ENCODE results near the gene STARD9.
"Not testable (repeated sequence)": the region's sequence is repeated elsewhere in the genome, so short reads cannot be mapped to it uniquely, and the experiment has no call there.

Gene STARD9

DNA sequence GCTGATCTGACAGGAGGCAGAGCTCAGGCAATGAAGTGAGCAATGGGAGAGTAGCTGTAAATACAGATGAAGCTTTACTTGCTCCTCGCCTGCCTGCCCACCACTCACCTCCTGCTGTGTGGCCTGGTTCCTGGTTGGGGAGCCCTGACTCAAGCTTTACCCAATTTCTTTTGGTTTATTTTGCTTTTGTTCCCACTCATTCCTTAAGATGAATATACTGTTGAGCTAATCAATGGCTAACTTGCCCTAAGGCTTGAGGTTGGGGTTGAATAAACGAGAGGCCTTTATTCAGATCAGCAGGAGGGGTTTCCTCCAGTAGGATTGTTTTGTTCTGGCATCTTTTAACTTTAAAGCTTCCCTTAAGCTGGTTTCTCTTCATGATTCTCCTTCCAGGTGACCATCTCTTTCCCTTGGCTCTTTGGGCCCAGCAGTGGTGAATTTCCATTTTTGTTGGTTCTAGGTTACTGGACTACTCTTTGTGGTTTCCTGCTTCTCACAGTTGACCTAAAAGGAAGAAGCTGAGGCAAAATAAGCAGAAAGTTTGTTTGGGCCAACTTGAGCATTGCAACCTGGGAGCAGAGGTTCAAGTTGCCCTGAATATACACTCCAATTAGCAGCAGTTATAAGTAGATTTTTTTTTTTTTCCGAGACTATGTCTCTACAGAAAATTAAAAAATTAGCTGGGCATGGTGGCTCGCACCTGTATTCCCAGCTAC, 44.4 kb downstream of the STARD9 start:
- DNase-seq = no peak
- intact Hi-C loops (cut with DNase I) = no loop called here

DNA sequence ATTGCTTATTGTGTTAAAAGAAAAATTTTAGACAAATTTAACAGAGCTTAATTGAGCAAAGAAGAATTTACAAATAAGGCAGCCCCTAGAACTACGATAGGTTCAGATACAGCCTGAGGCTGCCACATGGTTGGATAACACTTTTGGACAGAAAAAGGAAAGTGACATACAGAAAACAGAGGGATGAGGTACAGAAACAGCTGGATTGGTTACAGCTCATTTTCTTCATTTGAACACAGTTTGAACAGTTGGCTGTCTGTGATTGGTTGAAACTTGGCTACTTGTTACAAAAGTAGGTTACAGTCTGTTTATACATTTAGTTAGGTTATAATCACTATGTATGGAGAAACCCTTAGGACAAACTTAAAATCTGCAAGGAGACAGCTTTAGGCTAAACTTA, 46.0 kb downstream of the STARD9 start:
- DNase-seq = no peak
- intact Hi-C loops (cut with DNase I) = no loop called here

DNA sequence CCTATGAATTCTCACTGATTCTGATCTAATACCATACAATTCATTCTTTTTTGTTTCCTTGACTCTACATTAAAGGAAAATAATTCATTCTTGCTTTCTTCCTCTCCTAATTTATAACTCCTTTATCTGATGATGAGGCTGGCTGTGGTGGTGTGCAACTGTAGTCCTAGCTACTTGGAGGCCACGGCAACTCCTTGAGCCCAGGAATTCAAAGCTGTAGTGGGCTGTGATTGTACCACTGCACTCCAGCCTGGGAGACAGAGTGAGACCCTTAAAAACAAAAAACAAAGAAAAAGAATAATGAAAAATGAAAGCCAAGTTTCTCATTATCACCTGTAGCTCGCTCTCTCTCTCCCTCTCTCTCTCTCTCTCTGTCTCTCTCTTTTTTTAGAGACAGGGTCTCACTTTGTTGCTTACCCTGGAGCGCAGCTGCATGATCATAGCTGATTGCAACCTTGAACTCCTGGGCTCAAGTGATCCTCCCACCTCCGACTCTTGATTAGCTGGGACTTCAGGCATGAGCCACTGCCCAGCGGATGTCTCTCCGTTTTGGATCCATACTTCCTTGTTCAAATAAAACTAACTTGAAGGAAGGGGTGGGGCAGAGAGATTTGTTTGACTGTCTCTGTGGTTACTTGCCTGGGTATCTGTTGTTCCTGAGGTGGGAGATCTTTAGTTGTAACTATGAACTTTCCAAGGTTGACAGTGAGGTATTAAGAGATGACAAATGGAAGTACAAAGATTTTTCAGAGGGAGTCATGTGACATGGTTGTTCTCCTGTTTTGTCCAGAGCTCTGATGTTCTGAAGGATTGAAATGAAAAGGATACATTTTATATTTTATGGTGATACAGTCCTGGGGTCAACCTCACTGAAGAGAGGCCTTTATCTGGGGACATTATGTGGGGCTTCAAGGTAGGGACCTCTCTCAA, 46.9 kb downstream of the STARD9 start:
- intact Hi-C loops (cut with DNase I) = no loop called here
- DNase-seq = no peak

DNA sequence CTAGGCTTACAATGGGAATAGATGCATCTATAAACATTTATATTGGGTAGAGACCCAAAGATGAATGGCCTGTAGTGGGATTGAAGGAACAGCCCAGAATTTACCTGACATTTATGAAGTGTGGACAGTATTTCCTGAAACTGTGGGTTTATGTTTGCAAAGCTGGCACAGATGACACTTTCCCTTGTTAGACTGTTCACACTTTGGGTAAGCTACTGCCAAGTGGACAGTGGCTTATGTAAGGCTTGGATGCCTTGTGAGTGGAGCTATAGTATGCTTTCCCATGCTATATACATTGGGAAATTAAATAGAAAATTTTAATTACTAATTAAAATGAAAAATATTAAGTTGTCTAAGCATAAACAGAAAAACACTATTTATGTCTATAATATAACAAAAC, 48.5 kb downstream of the STARD9 start:
- intact Hi-C loops (cut with DNase I) = no loop called here
- peak in 1 of 10 donors; percentile 11 for DNase-seq

DNA sequence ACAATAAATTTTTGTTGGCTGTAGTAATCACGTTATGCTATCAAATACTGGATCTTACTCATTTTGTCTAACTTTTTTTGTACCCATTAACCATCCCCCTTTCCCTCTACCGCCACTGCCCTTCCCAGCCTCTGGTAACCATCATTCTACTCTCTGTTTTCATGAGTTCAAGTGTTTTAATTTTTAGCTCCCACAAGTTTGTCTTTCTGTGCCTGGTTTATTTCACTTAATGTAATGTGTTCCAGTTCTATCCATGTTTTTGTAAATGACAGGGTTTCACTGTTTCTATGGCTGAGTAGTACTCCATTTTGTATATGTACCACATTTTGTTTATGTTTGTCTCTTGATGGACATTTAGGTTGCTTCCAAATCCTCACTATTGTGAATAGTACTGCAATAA, 52.1 kb downstream of the STARD9 start:
- intact Hi-C loops (cut with DNase I) = no loop called here
- DNase-seq = no peak

DNA sequence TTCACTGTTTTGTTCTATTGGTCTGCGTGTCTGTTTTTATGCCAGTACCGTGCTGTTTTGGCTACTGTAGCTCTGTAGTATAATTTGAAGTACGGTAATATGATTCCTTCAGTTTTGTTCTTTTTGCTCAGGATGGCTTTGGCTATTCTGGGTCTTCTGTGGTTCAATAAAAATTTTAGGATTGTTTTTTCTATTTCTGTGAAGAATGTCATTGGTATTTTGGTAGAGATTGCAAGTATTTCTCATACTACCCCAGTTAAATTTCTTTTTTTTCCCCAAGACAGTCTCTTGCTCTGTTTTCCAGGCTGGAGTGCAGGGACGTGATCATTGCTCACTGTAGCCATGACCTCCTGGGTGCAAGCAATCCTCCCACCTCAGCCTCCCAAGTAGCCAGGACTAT, 53.4 kb downstream of the STARD9 start:
- intact Hi-C loops (cut with DNase I) = no loop called here
- no peak for DNase-seq

DNA sequence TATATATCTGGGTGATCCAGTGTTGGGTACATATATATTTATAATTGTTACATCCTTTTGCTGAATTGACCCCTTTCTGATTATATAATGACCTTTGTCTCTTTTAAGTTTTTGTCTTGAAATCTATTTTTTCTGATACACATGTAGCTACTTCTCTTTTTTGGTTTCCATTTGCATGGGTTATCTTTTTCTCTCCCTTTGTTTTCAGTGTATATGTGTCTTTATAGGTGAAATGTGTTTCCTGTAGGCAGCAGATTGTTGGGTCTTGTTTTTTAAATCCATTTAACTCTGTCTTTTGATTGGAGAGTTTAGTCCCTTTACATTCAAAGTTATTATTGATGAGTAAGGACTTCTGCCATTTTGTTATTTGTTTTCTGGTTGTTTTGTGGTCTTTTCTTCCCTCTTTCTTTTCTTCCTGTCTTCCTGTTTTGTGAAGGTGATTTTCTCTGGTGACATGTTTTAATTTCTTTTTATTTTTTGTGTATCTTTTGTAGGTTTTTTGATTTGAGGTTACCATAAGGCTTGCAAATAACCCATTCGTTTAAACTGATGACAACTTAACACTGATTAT, 56.8 kb downstream of the STARD9 start:
- no peak for DNase-seq
- intact Hi-C loops (cut with DNase I) = no loop called here

DNA sequence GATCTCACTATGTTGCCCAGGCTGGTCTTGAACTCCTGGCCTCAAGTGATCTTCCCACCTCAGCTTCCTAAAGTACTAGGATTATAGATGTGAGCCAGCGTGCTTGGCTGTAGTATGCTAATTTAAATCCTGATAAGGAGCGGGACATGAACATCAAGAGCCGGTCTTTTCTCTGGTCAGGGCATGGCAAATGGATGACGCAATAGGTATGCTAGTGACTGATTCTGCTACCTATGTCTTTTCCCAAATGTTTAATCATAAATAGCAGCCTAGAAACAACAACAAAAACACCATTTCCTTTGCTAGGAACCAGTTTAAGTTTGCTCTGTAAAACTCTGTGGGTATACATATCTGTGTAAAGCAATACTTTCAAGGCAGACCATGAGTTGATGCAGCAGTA, 64.7 kb downstream of the STARD9 start:
- no peak for DNase-seq
- intact Hi-C loops (cut with DNase I) = no loop called here

DNA sequence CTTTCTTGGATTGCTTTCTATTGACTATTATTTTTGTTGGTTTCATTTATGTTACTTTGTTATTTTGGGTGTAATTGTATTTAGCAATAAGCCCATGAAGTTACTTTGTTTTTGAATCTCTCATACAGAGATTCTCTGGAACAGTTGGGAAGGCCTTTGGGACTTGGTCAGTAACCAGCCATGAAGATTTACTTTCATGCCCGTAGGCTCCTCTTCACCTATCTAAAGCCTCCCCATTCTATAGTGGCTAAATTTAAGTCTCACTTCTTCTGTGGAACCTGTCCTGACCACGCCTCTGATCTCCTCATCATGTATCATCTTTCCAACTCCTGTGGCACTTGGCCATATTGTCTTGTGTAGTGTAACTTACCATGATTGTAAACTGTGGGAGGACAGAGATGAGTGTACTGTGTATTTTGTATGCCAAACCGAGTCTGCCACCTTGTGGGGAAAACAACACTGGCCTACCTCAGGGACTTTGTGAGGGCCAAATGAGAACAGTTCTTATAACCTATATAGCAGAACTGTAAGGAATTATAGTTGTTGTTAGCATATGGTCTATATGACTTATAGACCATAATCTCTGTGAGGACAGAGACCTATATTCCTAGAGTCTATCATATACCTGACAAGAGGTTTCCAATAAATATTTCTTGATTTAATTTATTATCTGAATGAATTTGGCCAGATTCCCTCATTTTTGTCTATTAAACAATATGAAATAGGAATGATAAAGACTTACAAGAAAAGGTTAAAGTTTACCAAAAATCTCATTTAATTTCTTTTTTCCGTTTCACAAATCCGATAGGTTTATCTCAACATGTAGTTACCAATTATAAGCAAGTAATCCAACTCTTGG, 75.0 kb downstream of the STARD9 start:
- intact Hi-C loops (cut with DNase I) = loop anchor here (1.0 to 5.0 kb wide), 3 partner anchors 70 to 158 kb away; partner anchors contain the start of genes HAUS2, LRRC57 and ZNF106
- peak in 7 of 10 donors; percentile 22 to 87 (median 65) for DNase-seq

DNA sequence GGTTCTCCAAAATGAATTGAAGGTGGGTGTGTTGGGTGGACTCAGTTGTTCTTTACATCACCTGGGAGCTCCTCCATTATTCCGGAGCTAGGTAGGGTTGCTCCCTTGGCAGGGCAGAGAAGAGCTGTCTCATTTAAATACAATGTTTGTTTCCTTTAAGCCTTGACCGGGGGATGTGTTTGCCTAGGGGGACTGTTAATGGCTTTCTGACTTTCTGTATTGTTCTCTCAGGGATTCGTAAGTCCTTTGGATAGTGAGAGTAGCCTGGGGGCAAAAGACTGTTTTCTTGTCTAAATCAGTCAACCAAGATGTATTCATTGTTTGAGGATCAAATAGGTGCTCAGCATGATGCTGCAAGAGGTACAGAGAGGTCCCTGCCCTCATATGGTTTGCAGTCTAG, 90.4 kb downstream of the STARD9 start:
- no peak for DNase-seq
- intact Hi-C loops (cut with DNase I) = no loop called here

DNA sequence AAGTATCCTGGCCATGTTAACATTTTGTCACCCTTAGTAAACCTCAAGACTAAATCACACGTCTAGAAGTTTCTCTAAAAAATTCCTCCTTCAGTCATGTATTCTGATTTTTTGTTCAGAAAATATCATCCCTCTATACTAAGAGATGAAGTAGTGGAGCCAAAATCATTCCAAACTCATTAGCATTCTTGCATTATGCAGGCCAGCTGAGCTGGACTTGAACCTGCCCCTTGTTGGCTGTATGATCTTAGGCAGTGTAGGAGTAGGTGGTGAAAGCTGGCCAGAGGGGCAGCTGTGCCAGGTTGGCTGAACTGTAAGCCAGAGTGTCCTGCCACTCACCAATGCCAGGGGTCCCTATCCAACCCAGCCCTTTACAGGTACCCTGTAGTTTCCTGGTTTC, 92.4 kb downstream of the STARD9 start:
- intact Hi-C loops (cut with DNase I) = no loop called here
- DNase-seq = no peak

DNA sequence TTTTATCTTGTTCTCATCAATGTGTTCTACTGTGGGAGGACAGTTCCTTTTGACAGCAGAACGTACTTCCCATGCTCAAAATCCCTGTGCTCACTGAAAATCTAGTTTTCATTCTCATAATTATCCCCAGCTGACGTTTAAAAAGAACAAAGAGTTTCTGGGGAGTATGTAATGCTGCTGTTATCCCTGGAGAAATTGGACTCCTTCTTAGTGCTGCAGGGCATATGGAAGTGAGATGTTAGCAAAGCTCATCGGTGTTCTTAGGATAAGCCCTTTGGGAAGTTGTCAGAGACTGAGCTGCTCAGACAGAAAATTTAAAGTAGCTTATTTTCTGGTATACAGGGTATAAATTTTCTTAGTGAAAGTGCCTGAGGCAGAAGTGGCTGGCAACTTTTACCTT, 95.0 kb downstream of the STARD9 start:
- no peak for DNase-seq
- intact Hi-C loops (cut with DNase I) = no loop called here

DNA sequence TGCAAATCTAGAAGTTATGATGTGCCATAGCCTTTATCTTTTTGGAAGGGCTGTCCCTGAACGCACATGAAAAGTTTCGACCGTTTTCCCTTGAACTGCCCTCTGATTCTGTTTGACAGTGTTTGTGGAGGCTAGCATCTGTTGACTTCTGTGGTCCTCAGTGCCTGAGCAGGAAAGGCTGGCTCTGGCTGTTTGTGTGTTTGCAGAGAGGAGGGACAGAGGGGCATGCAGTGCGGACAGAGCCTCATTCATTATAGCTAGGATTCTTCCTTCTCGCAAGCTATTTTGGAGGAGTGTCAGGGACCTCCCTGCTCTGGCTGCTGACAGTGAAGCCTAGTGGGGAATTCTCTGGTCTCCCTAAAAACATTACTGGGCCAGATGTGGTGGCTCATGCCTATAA, 97.0 kb downstream of the STARD9 start:
- intact Hi-C loops (cut with DNase I) = no loop called here
- peak in 2 of 10 donors; percentile 24 to 25 for DNase-seq

DNA sequence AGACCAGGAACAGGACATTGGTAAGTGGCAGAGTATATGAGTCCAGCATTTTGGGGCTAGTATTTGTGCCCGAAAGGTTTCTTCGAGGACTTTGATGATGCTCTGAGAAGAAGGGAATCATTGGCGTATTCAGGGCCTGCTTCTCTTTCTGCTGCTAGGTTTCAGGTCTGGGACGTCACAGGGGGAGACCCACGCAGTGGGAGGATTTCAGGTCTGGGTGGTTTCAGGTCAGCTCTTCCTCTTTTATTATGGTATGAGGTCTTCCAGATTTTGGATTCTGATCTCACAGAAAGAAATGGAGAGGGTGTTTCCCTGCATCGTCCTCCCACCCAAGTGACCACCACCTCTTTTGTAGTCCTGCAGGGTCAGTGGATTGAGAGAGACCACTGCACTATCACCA, 99.1 kb downstream of the STARD9 start:
- intact Hi-C loops (cut with DNase I) = no loop called here
- no peak for DNase-seq

DNA sequence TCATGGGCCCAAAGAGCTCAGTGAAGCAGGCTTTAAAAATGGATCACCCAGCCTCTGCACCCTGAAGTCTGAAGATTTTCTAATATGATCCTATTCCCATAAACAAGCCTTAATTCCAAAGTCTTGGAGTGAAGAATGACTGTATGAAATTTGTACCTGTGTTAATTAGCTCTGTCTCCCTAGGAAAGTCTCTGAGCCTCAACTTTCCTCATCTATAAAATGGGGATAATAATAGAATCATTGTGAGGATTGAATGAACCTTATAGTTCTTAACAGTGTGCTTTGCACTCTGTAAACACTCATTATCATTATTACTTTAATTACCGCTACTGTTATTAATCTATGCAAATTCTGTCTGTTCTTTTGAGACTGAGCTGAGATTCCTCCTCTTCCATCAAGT, 99.6 kb downstream of the STARD9 start:
- intact Hi-C loops (cut with DNase I) = no loop called here
- no peak for DNase-seq

DNA sequence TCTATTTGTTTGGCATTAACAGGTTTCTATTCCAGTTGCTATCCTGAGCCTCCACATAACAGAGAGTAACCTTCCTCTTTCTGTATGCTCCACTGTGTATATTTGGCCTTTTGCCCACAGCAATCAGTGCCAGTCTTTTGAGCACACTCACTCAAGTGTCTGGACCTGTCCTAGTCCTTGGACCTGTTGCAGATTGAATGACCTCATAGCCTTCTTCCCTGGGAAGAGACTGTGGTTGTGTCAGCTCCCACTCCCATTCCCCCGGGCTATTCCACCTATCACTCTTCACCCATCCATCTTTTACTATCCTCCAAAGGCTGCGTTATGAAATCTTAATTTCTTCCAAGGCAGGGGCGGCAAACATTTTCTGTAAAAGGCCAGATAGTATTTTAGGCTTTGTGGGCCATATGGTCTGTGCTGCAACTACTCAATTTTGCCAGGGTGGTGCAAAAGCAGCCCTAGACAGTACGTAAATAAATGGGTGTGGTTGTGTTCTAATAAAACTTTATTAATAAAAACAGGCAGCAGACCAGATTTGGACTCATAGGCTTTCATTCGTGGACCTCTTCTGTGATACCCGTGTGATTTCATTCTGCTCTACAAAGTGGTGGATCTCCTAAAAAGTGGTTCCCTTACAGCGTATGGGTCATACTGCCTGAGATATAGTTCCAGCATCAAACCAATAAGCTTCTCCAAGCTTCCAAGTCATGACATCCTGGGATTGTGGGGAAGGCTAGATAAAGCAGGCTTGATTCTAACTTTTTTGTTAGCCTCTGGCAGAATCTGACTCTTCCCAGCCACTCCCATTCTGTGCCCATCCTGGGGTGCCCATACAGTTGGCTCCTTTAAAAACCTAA, 104.1 kb downstream of the STARD9 start:
- no peak for DNase-seq
- intact Hi-C loops (cut with DNase I) = no loop called here

DNA sequence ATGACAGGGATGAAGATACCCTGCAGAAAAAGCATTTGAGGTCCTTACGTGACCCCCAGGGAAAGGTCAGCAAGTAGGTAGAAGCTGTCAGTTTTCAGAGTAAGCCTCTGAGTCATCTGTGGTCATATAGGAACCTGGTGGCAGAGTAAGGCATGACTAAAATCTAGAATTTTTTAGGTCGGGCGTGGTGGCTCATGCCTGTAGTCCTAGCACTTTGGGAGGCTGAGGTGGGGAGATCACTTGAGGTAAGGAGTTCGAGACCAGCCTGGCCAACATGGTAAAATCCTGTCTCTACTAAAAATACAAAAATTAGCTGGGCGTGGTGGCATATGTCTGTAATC, 104.7 kb downstream of the STARD9 start:
- DNase-seq; intact Hi-C loops (cut with DNase I): not testable (repeated sequence)

DNA sequence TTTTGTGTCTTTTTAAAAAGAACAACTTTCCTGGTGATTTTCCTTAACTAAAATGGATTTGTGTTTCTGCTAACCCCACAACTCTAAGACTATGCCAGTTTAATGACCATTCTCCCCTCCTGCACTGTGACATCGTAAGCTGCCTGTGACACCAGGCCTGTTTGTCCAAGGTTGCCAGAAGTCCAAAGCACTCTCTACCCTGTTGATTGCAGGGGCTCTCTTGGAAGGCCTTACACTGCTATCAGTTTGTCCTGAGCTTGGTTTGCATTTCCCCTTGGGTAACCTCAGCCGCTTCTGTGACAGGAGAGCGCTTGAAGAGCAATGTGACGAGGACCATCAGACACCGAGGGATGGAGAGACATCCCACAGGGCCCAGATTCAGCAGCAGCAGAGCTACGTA, 105.7 kb downstream of the STARD9 start:
- no peak for DNase-seq
- intact Hi-C loops (cut with DNase I) = no loop called here

DNA sequence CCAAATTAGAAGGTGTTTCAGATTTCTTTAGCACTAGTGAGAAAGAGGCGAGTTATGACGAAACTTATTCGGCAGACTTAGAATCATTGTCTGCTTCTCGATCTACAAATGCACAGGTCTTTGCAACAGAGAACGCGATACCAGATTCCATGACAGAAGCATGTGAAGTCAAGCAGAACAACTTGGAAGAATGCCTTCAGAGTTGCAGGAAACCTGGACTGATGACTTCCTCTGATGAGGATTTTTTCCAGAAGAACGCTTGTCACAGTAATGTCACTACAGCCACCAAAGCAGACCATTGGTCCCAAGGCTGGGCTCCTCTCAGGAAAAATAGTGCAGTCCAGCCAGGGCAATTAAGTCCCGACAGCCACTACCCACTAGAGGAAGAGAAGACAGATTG, 110.9 kb downstream of the STARD9 start:
- DNase-seq = no peak
- intact Hi-C loops (cut with DNase I) = no loop called here

DNA sequence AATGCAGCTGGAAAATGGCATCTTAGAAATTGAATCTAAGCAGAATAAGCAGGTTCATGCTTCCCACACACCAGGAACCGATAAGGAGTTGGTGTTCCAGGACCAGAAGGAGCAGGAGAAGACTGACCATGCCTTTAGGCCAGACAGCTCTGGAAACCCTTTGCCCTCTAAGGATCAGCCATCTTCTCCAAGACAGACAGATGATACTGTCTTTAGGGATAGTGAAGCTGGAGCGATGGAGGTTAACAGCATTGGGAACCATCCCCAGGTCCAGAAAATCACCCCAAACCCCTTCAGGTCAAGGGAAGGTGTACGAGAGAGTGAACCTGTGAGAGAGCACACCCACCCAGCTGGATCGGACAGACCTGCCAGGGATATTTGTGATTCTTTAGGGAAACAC, 112.3 kb downstream of the STARD9 start:
- DNase-seq = no peak
- intact Hi-C loops (cut with DNase I) = no loop called here

Measured in posterior cingulate gyrus (tissue), 11 donors.